AG08395 (cell line): ENCODE results near the gene ABL2.
"Not testable (repeated sequence)": the region's sequence is repeated elsewhere in the genome, so short reads cannot be mapped to it uniquely, and the experiment has no call there.

Experiments used
- DNase-seq: peaks from one replicate; pipeline ENCODE4 v3.0.0; 2012; ENCODE audit warnings: mixed read lengths, low spot score

Gene ABL2

GRCh38 chr1:179229214-179230140 lies at the start of gene ABL2:
ABL2 (minus strand) TSS chr1:179229677; CDS start chr1:179229397, 280 bp downstream.
- peak; percentile 58 for DNase-seq

GRCh38 chr1:179278920-179279319 lies 49.4 kb upstream of the ABL2 start:
- DNase-seq: no peak

- DNase-seq: not testable (repeated sequence)
These were observed 44.9 kb upstream of the ABL2 start for GRCh38 chr1:179274424-179274823.

GRCh38 chr1:179269071-179269470 lies 39.6 kb upstream of the ABL2 start:
- DNase-seq: no peak

GRCh38 chr1:179264507-179264906 lies 35.0 kb upstream of the ABL2 start:
- DNase-seq: no peak

GRCh38 chr1:179263121-179263520 lies 33.6 kb upstream of the ABL2 start:
- no peak for DNase-seq

GRCh38 chr1:179262183-179262582 lies 32.7 kb upstream of the ABL2 start:
- no peak for DNase-seq

GRCh38 chr1:179253286-179253972 lies 24.0 kb upstream of the ABL2 start:
- DNase-seq: no peak

GRCh38 chr1:179252606-179253005 lies 23.1 kb upstream of the ABL2 start:
- no peak for DNase-seq

- DNase-seq: peak; percentile 65
These were observed 22.2 kb upstream of the ABL2 start for GRCh38 chr1:179251675-179252074.

GRCh38 chr1:179247923-179248322 lies 18.4 kb upstream of the ABL2 start:
- DNase-seq: no peak

- not testable (repeated sequence) for DNase-seq
These were observed 15.9 kb upstream of the ABL2 start for GRCh38 chr1:179245426-179245825.

- no peak for DNase-seq
These were observed 12.1 kb upstream of the ABL2 start for GRCh38 chr1:179241530-179242097.

GRCh38 chr1:179237222-179237621 lies 7.7 kb upstream of the ABL2 start:
- DNase-seq: no peak

- DNase-seq: no peak
These were observed 5.4 kb upstream of the ABL2 start for GRCh38 chr1:179234863-179235262.

- DNase-seq: peak; percentile 27
These were observed 2.4 kb upstream of the ABL2 start for GRCh38 chr1:179231923-179232322.

GRCh38 chr1:179230721-179231120 lies 1.2 kb upstream of the ABL2 start:
- DNase-seq: no peak

- no peak for DNase-seq
These were observed 774 bp upstream of the ABL2 start for GRCh38 chr1:179230251-179230650.

GRCh38 chr1:179228783-179229213 lies 679 bp downstream of the ABL2 start:
- DNase-seq: peak; percentile 52

- DNase-seq: no peak
These were observed 2.7 kb downstream of the ABL2 start for GRCh38 chr1:179226738-179227137.

- not testable (repeated sequence) for DNase-seq
These were observed 5.0 kb downstream of the ABL2 start for GRCh38 chr1:179224466-179224865.

GRCh38 chr1:179221121-179221520 lies 8.4 kb downstream of the ABL2 start:
- not testable (repeated sequence) for DNase-seq
